Neural progenitor cell (in vitro differentiated cells): ENCODE data around the gene MDGA2. TPM values are rescaled to one million over a fixed set of nuclear protein-coding genes. Genes with fewer than 3 reads are reported as not detected.

ENCODE experiments used
- DNase-seq: peaks from one replicate; pipeline ENCODE4 v3.0.0-alpha.2; 2016; ENCODE audit warnings: low spot score
- H2AFZ ChIP-seq: fragments of 200-600 bp; sonication (generic); replicated peaks from 2 replicates; pipeline ENCODE4 v1.6.1; 2016; ENCODE audit warnings: antibody characterized with exemption
- H3F3A ChIP-seq: fragments of 200-600 bp; sonication (generic); 2 replicates; pipeline ENCODE4 v1.6.1; 2016; ENCODE audit warnings: antibody characterized with exemption, low read depth
- H3K27ac ChIP-seq: fragments of 200-600 bp; sonication (generic); 2 replicates; pipeline ENCODE4 v1.5.1; 2016; ENCODE audit warnings: mild to moderate bottlenecking
- H3K27me3 ChIP-seq: fragments of 200-600 bp; sonication (generic); 2 replicates; pipeline ENCODE4 v1.6.1; 2016; ENCODE audit warnings: mild to moderate bottlenecking, moderate library complexity
- H3K36me3 ChIP-seq: fragments of 200-600 bp; sonication (generic); 2 replicates; pipeline ENCODE4 v1.5.1; 2016
- H3K4me1 ChIP-seq: fragments of 200-600 bp; sonication (generic); 2 replicates; pipeline ENCODE4 v1.6.1; 2016; ENCODE audit warnings: mixed run types
- H3K4me2 ChIP-seq: fragments of 200-600 bp; sonication (generic); 2 replicates; pipeline ENCODE4 v1.6.1; 2016
- H3K4me3 ChIP-seq: fragments of 200-600 bp; sonication (generic); 2 replicates; pipeline ENCODE4 v1.5.1; 2016
- H3K79me2 ChIP-seq: fragments of 200-600 bp; sonication (generic); 2 replicates; pipeline ENCODE4 v1.6.1; 2016; ENCODE audit warnings: low read depth
- H3K9ac ChIP-seq: fragments of 200-600 bp; sonication (generic); 2 replicates; pipeline ENCODE4 v1.6.1; 2016
- H3K9me3 ChIP-seq: fragments of 200-600 bp; sonication (generic); 2 replicates; pipeline ENCODE4 v1.5.1; 2016; ENCODE audit warnings: low read depth
- H4K20me1 ChIP-seq: fragments of 200-600 bp; sonication (generic); 2 replicates; pipeline ENCODE4 v1.6.1; 2016; ENCODE audit warnings: low read depth
- H3K27ac Mint-ChIP-seq: 3 replicates; pipeline ENCODE4 v1.8.0; 2021; ENCODE audit warnings: mixed read lengths
- H3K27me3 Mint-ChIP-seq: 2 replicates; pipeline ENCODE4 v1.8.0; 2022; ENCODE audit warnings: low read depth, mild to moderate bottlenecking, inconsistent platforms, moderate library complexity, mixed read lengths; ENCODE audit not compliant: insufficient read depth
- H3K36me3 Mint-ChIP-seq: 3 replicates; pipeline ENCODE4 v1.8.0; 2021; ENCODE audit warnings: mixed read lengths
- H3K4me1 Mint-ChIP-seq: 3 replicates; pipeline ENCODE4 v1.8.0; 2021; ENCODE audit warnings: mixed read lengths
- H3K4me3 Mint-ChIP-seq: 3 replicates; pipeline ENCODE4 v1.8.0; 2021; ENCODE audit warnings: mild to moderate bottlenecking, moderate library complexity, mixed read lengths
- H3K9me3 Mint-ChIP-seq: 3 replicates; pipeline ENCODE4 v1.8.0; 2020; ENCODE audit warnings: mixed read lengths
- CTCF ChIP-seq: fragments of 200-600 bp; sonication (generic); IDR thresholded peaks from 2 replicates; pipeline ENCODE4 v1.5.1; 2017; ENCODE audit warnings: antibody characterized with exemption, mild to moderate bottlenecking
- EZH2 ChIP-seq: fragments of 200-600 bp; sonication (generic); IDR thresholded peaks from 2 replicates; pipeline ENCODE4 v1.6.1; 2017; ENCODE audit warnings: antibody characterized with exemption, mild to moderate bottlenecking, moderate library complexity
- EZH2phosphoT487 ChIP-seq: fragments of 200-600 bp; sonication (generic); IDR thresholded peaks from 2 replicates; pipeline ENCODE4 v1.6.1; 2017; ENCODE audit warnings: antibody characterized with exemption
- total RNA-seq: library from RNA; depleted of rRNA; stranded (reverse); fragments of >200 nt; gene quantifications from 2 replicates; pipeline ENCODE4 v1.2.3, GENCODE V29; 2015; ENCODE audit warnings: low replicate concordance

The MDGA2 gene
- total RNA-seq, 1 donor from 2014 or later, result 1.0 TPM

- Histone ChIP-seq H3K27me3 (no peaks in the 10 kb centered on the region), H3K27ac (no peak overlapping the region), H3K79me2 (no peaks in the 10 kb centered on the region), H3F3A (no peaks in the 10 kb centered on the region), H3K4me3 (no peak overlapping the region), H3K4me2 (no peak overlapping the region), H3K9ac (no peak overlapping the region), H3K9me3 (no peaks in the 10 kb centered on the region), H3K36me3 (no peaks in the 10 kb centered on the region), H2AFZ (no peak overlapping the region), H4K20me1 (no peaks in the 10 kb centered on the region), H3K4me1 (peaks cover 4% of the 10 kb centered on the region)
- TF ChIP-seq EZH2phosphoT487 (no peak), EZH2 (no peak), CTCF (no peak)
- Mint-ChIP-seq H3K36me3 (no peaks in the 10 kb centered on the region), H3K4me1 (no peaks in the 10 kb centered on the region), H3K4me3 (no peak overlapping the region), H3K9me3 (no peaks in the 10 kb centered on the region), H3K27me3 (no peaks in the 10 kb centered on the region), H3K27ac (no peak overlapping the region)
- DNase-seq, result no peak
Observed at GRCh38 chr14:47277703-47278102, 397.7 kb downstream of the MDGA2 start.

- no peaks in the 10 kb centered on the region for H3K36me3 Mint-ChIP-seq
- no peak overlapping the region for H3K4me3 Mint-ChIP-seq
- H3K27ac Mint-ChIP-seq, result no peak overlapping the region
- no peak overlapping the region for H3K27ac ChIP-seq
- H3K36me3 ChIP-seq, result no peaks in the 10 kb centered on the region
- H3K27me3 Mint-ChIP-seq, result no peaks in the 10 kb centered on the region
- DNase-seq, result peak; percentile 11
- H3K9me3 Mint-ChIP-seq, result no peaks in the 10 kb centered on the region
- H3K9ac ChIP-seq, result no peak overlapping the region
- no peaks in the 10 kb centered on the region for H3K79me2 ChIP-seq
- H3K9me3 ChIP-seq, result no peaks in the 10 kb centered on the region
- no peak overlapping the region for H3K4me3 ChIP-seq
- no peaks in the 10 kb centered on the region for H3K27me3 ChIP-seq
- no peaks in the 10 kb centered on the region for H3F3A ChIP-seq
- peak overlapping the region; percentile 74 for H2AFZ ChIP-seq
- no peaks in the 10 kb centered on the region for H4K20me1 ChIP-seq
- H3K4me1 Mint-ChIP-seq, result no peaks in the 10 kb centered on the region
- H3K4me1 ChIP-seq, result peaks cover 4% of the 10 kb centered on the region
- no peak for TF ChIP-seq EZH2phosphoT487
- no peak for TF ChIP-seq EZH2
- no peak for TF ChIP-seq CTCF
- no peak overlapping the region for H3K4me2 ChIP-seq
Observed at GRCh38 chr14:47276931-47277330, 398.5 kb downstream of the MDGA2 start.

- Histone ChIP-seq H3K9ac (no peak overlapping the region), H4K20me1 (no peaks in the 10 kb centered on the region), H3K36me3 (no peaks in the 10 kb centered on the region), H3K4me3 (no peak overlapping the region), H3K27ac (no peak overlapping the region), H3K4me2 (no peak overlapping the region), H2AFZ (no peak overlapping the region), H3K79me2 (no peaks in the 10 kb centered on the region), H3K27me3 (no peaks in the 10 kb centered on the region), H3F3A (no peaks in the 10 kb centered on the region), H3K9me3 (no peaks in the 10 kb centered on the region), H3K4me1 (peaks cover 4% of the 10 kb centered on the region)
- H3K9me3 Mint-ChIP-seq, result no peaks in the 10 kb centered on the region
- no peaks in the 10 kb centered on the region for H3K27me3 Mint-ChIP-seq
- H3K4me1 Mint-ChIP-seq, result no peaks in the 10 kb centered on the region
- no peak for TF ChIP-seq EZH2
- TF ChIP-seq CTCF, result no peak
- TF ChIP-seq EZH2phosphoT487, result no peak
- no peak overlapping the region for H3K4me3 Mint-ChIP-seq
- no peak overlapping the region for H3K27ac Mint-ChIP-seq
- no peaks in the 10 kb centered on the region for H3K36me3 Mint-ChIP-seq
- no peak for DNase-seq
Observed at GRCh38 chr14:47273939-47274338, 401.5 kb downstream of the MDGA2 start.
